GM21723 (cell line): ENCODE measurements around the gene CHCHD1.
"Not testable (repeated sequence)": the region's sequence is repeated elsewhere in the genome, so short reads cannot be mapped to it uniquely, and the experiment has no call there.

Experiments used
- ATAC-seq: cut with Tn5 transposase; IDR thresholded peaks from one replicate; pipeline ENCODE4 v1.9.1; 2021; ENCODE audit warnings: mild to moderate bottlenecking, moderate library complexity; ENCODE audit not compliant: unreplicated experiment

The CHCHD1 gene

DNA sequence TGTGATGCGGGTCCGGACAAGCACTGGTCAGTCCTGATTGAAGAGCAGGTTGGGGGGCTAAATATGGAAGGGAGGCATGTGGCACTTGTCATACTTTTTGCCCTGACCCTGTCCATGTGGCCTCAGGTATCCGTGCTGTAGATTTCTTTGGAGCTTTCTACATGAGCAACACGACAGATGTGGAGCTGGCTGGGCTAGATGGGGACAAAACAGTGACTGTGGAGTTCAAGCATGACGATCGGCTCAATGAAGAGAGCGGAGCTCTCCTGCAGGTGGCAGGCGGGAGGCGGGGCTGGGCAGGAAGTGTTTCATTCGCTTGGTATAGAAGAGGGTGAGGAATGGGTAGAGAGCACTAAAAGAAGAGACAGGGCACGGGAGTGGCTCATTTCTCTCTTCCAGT is 13.0 kb upstream of the CHCHD1 start:
- no peak for ATAC-seq

DNA sequence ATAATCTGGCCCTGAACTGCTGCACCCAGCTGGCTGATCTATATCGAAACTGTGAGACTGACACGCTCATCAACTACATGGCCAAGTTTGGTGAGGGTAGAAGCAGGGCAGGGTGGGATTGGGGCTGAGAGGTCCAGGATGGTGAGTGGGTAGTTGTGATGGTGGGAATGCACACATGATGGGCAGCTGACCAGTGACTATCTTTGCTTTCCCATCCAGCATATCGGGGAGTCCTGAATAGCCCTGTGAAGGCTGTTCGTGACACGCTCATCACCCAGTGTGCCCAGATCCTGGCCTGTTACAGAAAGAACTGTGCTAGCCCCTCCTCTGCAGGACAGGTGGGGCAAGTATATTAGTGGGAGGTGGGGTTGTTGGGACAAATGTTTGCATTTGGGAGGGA is 12.5 kb upstream of the CHCHD1 start:
- no peak for ATAC-seq

DNA sequence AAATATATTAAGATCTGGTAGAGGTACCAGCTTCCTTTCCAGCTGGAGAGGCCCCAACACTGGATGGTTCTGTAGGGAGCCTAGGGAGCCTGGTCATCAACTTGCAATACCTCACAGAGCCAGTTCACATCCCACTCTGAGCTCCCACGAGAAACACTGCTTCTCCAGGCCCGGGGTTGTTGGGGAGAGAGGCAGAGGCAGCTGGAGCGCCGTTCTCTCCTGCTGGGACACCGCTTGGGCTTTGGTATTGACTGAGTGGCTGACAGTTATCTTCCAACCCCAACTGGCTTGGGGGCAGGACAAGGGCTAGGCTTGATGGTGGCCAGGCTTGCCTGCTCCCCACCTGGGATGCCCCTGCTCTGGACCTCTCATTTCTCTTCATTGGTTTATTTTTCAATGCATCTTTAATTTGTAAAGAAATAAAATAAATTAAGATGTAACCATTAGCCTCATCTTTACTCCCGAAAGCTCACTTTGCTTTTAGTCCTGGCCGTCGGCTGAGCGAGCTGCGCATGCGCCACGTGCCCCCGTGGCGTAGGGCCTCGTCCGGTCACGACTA is 10.0 kb upstream of the CHCHD1 start:
- ATAC-seq = peak; percentile 11

DNA sequence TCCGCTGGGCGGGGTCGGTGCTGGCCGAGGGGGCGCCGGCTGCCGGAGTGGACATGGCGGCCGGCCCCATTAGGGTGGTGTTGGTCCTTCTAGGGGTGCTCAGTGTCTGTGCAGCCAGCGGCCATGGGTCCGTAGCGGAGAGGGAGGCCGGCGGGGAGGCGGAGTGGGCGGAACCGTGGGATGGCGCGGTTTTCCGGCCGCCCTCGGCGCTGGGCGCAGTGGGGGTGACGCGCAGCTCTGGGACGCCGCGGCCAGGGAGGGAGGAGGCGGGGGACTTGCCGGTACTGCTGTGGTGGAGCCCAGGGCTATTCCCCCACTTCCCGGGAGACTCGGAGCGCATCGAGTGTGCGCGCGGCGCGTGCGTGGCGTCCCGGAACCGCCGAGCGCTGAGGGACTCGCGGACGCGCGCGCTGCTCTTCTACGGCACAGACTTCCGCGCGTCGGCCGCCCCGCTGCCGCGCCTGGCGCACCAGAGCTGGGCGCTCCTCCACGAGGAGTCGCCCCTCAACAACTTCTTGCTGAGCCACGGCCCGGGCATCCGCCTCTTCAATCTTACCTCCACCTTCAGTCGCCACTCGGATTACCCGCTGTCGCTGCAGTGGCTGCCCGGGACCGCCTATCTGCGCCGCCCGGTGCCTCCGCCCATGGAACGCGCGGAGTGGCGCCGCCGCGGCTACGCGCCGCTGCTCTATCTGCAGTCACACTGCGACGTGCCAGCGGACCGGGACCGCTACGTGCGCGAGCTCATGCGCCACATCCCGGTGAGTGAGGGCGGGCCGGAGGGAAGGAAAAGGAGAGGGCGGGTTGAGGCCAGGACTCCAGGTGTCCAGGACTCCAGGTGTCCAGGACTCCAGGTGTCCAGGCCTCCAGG is 9.3 kb upstream of the CHCHD1 start:
- peak; percentile 67 for ATAC-seq

DNA sequence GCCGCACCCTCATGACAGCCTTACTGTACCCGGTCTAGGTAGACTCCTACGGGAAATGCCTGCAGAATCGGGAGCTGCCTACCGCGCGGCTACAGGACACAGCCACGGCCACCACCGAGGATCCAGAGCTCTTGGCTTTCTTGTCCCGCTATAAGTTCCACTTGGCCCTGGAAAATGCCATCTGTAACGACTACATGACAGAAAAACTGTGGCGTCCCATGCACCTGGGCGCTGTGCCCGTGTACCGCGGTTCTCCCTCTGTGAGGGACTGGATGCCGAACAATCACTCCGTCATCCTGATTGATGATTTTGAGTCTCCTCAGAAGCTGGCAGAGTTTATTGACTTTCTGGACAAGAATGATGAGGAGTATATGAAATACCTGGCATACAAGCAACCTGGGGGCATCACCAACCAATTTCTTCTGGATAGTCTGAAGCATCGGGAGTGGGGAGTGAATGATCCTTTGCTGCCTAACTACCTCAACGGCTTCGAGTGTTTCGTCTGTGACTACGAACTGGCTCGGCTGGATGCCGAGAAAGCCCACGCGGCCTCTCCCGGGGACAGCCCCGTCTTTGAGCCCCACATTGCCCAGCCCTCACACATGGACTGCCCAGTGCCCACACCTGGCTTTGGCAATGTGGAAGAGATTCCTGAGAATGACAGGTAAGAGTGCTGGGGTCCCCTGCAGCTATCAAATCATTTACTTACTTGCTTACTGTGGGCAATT is 8.5 kb upstream of the CHCHD1 start:
- peak; percentile 3 for ATAC-seq

DNA sequence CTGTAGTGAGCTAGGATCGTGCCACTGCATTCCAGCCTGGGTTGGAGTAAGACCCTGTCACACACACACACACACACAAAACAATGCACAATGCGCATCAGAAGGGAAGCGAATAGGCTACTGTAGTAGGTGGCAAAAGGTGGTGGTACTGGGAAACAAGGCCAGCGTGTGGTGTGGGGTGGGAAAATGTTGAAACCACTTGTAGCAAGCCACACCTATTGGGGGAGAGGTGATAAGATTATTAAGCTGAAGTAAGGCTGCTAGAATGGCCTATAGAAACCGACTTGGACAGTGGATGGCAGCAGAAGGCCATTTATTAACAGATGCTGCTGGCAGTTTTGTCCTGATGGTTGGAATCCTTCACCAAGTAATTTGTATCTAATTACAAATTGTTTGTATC is 7.2 kb upstream of the CHCHD1 start:
- no peak for ATAC-seq

DNA sequence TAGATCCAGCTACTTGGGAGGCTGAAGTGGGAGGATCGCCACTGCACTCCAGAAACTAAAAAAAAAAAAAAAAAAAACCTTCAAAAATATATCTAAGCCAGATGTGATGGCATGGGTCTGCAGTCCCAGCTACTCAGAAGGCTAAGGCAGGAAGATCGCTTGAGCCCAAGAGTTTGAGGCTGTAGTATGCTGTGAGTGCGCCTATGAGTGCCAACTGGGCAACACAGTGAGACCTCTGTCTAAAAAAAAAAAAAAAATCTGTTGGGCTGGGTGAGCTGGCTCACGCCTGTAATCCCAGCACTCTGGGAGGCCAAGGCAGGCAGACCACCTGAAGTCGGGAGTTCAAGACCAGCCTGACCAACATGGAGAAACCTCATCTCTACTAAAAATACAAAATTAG is 2.8 kb upstream of the CHCHD1 start:
- no peak for ATAC-seq

DNA sequence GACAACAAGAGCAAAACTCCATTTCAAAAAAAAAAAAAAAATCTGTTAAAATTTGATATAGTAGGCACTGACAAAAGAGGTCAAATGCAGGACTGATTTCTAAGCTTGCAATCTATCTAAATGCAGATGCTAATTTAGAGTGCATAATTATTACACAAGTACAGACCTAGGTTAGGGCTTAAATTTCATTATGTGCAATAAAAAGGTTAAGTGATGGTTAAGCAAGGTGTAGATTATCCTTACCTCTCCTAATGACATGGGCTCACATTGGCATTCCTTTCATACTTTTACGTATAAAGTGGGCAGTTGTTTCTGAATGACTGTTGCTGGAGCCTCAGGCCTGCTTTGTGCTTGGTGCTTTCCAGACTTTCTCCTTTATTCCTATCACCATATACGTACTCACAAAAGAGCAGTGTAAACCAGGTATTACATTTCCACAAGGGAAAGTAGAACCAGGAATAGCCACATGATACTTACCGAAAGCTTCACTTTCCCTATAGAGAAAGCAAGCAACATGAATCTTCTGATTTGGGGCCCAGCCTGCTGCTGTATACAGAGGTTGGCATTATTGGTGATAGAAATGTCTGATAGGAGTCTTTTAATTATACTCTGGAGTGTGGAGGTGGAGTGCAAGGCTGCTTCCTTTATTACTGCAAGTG is 2.2 kb upstream of the CHCHD1 start:
- ATAC-seq = no peak

DNA sequence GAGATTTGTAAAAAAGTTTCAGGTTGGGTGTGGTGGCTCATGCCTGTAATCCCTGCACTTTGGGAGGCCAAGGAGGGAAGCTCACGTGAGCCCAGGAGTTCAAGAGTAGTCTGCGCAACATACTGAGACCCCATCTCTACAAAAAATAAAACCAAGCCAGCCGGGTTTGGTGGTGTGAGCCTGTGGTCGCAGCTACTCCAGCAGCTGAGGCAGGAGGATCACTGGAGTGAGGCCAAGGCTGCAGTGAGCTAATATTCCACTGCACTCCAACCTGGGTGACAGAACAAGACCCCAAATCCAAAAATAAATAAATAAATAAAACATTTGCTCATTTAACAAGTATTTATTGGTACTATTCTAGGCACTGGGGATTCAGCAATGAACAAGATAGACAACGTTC is 1.5 kb upstream of the CHCHD1 start:
- no peak for ATAC-seq

DNA sequence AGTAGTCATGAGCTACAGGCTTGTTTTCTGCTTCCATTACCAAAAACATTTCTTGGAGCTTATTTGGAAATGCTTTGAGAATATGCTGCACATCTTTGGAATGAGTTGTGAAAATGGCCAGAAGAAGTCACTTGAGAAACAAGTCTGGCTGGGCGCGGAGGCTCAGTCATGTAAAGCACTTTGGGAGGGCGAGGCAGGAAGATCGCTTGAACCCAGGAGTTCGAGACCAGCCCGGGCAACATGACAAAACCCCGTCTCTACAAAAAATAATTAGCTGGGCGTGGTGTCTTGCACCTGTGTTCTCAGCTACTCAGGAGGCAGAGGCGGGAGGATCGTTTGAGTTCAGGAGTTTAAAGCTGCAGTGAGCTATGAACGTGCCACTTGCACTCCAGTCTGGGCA is 882 bp upstream of the CHCHD1 start:
- ATAC-seq = no peak

DNA sequence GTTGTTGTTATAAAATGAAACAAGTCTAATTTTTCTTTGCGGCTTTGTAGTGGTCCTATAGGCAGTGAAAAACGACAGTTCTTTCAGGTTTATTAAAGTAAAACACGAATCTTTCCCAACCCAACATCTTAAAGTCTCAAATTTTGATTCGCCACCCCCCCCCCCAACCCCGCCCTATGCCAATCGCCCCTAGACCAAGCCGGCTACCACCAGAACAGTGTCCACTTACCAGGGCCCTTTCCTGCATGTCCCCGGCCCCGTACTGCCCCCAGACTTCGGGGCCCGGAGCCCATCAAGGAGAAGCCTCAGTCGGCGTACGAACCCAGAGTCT is 335 bp upstream of the CHCHD1 start:
- peak; percentile 3 for ATAC-seq

DNA sequence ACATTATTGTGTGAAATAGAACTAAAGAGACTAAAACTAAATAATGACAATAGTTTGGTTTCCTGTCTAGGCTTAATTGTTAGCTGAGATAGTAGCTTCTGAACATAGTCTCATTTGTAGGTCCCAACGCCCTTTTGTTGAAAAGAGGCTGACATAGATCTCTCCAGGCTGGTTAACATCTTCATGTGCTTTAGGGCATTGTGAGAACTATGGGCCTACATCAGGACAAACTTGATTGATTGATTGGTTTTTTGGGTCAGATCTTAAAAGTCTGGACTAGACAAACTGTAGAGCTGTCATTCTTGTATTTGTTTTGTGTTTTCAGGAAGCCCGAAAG is 869 bp downstream of the CHCHD1 start:
- ATAC-seq = no peak

DNA sequence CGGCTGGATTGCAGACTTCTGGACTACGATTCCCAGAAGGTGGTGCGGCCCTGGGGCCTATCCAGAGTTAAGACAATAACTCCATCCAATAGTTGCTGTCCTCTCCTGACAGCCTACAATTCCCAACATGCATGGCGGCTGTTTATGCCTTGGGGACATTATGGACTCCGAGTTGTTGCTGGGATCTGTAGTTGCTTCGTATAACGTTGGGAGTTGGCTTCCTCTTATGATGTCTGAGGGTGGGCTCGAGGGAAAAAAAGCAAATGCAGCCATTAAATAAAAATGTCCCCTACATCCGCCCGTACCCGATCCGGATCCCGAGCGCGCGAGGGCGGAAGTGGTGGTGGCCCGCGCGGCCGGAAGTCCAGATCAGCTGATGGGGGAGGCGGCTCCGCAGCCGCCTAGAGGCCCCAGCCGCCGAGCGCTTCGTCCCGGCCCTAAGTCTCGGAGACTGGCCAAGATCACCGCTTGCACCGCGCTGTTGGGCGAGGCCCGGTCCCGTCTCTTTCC is 3.4 kb downstream of the CHCHD1 start, which contains the start of gene ZSWIM8:
Gene ZSWIM8, plus strand, starts transcription at position 396 of the 510 bp plus-strand sequence. CDS start 273 bp downstream, outside the sequence.
- peak; percentile 78 for ATAC-seq

DNA sequence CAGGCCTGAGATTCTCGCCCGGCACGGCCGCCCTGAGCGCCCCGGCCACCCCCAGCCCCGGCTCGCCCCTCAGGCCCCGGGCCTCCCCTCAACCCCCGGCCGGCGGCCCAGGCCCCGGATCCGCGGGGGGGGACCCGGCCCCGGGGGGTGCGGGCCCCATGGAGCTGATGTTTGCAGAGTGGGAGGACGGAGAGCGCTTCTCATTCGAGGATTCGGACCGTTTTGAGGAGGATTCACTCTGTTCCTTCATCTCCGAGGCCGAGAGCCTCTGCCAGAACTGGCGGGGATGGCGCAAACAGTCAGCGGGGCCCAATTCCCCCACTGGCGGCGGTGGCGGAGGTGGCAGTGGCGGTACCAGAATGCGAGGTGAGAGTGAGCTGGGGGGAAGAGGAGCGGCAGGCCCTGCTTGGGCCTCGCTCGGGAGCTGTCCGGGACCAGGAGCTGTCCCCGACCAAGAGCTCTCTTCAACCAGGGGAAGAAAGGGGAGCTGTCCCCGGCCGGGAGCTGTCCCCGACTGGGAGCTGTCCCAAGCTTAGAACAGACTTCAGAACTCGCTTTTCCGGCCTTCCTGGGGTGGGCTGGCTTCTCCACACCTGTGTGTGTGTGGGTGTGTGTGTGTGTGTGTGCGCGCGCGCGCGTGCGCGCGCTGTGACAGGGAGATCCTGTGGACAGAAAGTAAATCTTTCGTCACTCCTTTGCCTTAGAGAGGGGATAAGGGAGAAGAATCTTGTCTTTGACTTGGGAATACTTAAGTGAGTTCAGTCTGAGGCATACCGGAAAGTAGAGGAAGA is 4.1 kb downstream of the CHCHD1 start:
- ATAC-seq = peak; percentile 20

DNA sequence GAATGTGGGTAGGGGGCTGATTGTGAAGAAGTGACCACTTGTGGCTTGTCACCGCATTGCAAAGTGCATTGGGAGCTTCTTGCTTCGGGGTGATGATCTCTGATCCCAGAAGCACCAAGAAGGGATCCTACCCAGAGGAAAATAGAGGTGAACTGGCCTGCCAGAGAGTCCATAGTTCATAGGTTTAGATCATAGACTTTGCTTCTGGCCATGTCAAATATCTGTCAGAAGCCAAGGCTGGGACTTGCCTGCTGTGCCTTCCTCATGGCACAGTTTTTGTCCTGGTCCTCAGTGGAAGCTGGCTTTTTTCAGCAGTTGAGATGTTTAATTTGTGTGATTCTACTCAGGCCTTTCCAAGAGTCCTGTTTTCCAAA is 4.7 kb downstream of the CHCHD1 start:
- no peak for ATAC-seq

DNA sequence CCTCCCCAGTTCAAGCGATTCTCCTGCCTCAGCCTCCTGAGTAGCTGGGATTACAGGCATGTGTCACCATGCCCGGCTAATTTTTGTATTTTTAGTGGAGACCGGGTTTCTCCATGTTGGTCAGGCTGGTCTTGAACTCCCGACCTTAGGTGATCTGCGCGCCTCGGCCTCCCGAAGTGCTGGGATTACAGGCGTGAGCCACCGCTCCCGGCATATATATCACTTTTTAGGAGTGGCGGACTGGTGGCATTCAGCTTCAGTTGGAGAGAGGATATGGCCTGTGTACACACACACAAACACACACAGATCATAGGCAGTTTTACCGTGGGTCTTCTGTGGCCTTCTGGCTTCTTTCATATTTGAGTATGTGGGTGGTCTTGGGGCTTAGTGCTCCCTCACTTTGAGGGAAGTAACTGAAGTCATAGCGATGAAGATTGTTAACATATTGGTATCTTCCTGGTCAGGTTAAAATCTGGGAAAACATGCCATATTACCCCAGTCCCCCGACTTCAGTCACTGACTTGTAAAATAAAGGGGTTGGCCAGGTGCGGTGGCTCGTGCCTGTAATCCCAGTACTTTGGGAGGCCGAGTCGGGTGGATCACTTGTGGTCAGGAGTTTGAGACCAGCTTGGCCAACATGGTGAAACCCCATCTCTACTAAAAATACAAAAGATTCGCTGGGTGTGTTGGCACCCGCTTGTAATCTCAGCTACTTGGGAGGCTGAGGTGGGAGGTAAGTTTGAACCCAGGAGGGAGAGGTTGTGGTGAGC is 5.4 kb downstream of the CHCHD1 start:
- ATAC-seq = not testable (repeated sequence)

DNA sequence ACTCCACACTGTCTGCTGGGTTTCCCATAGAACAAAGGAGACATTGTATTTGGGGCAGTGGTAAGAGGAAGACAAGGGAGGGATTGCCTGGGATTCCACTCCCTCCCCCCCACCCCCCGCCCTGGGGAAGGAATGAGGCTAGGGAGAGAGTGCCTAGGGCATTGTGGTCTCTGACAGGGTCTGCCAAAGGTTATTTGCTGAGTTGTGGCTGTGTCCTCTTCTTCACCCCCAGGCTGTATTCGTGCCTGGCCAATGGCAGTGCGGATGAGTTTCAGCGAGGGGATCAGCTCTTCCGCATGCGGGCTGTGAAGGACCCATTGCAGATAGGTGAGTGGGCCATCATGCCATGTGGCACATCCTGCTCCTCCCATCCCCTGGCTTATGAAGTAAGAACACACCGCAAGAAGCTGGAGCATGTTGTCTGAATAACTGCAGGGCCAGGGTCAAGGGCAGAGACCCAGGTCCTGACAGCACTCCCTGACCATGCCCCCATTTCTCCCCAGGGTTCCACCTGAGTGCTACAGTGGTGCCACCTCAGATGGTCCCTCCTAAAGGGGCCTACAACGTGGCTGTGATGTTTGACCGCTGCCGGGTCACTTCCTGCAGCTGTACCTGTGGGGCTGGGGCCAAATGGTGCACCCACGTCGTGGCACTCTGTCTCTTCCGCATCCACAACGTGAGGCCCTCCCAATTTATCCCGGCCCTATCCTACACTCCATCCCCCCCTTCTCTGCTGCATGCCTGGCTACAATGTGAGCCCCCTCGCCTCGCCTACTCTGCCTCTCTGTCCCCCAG is 7.2 kb downstream of the CHCHD1 start:
- ATAC-seq = no peak

DNA sequence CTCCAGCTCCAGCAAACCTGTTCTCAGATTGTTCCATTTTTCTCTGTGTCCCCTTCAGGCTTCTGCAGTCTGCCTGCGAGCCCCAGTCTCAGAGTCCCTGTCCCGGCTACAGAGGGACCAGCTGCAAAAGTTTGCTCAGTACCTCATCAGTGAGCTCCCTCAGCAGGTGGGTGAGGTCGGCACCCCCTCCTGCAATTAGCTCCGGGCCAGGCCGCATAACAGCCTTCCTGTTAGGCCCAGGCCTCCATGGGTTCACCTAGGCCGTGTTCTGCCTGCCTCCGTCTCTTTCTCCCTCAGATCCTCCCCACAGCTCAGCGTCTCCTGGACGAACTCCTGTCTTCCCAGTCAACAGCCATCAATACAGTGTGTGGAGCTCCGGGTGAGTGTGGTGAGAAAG is 7.8 kb downstream of the CHCHD1 start:
- no peak for ATAC-seq
